Effector memory CD4-positive, alpha-beta T cell (primary cell): ENCODE results near the gene NDUFAF7.
A peak's percentile ranks its signal among the peaks of the same experiment; 100 is the strongest.
"Not testable (repeated sequence)": the region's sequence is repeated elsewhere in the genome, so short reads cannot be mapped to it uniquely, and the experiment has no call there.

Experiments
- DNase-seq, 3 donors: peaks; one replicate each; pipeline ENCODE4 v3.0.0-alpha.2; 2020
- H3K27ac ChIP-seq: 2 replicates; pipeline ENCODE4 v1.7.0; 2013; ENCODE audit warnings: mild to moderate bottlenecking, low read length, moderate library complexity; ENCODE audit not compliant: insufficient read depth, poor library complexity, severe bottlenecking
- H3K27me3 ChIP-seq: replicated peaks from 2 replicates; pipeline ENCODE4 v1.7.0; 2013; ENCODE audit warnings: mild to moderate bottlenecking, low read length; ENCODE audit not compliant: insufficient read depth, control insufficient read depth, poor library complexity, severe bottlenecking
- H3K36me3 ChIP-seq: 2 replicates; pipeline ENCODE4 v1.7.0; 2013; ENCODE audit warnings: mild to moderate bottlenecking, low read length, moderate library complexity; ENCODE audit not compliant: control insufficient read depth, insufficient read depth
- H3K4me1 ChIP-seq: 2 replicates; pipeline ENCODE4 v1.7.0; 2013; ENCODE audit warnings: low read length, mild to moderate bottlenecking; ENCODE audit not compliant: control insufficient read depth, insufficient read depth, poor library complexity, severe bottlenecking
- H3K4me3 ChIP-seq: 2 replicates; pipeline ENCODE4 v1.7.0; 2013; ENCODE audit warnings: low read length, low read depth, mild to moderate bottlenecking; ENCODE audit not compliant: insufficient read depth, poor library complexity, severe bottlenecking
- H3K9me3 ChIP-seq: 2 replicates; pipeline ENCODE4 v1.7.0; 2013; ENCODE audit warnings: mild to moderate bottlenecking, low read length, moderate library complexity; ENCODE audit not compliant: control insufficient read depth
- total RNA-seq, 3 donors: gene quantifications; one replicate each; lab custom pipeline; 2026; lab: John Stamatoyannopoulos, UW

The NDUFAF7 gene
- total RNA-seq, result 18.8 to 23.6 (median 20.3) reads per million in 3 donors

- peak; percentile 76 to 83 (median 82) for DNase-seq
- Histone ChIP-seq H3K4me1 (peaks cover 20% of the 10 kb centered on the region), H3K36me3 (peaks cover 18% of the 10 kb centered on the region), H3K27me3 (no peaks in the 10 kb centered on the region), H3K4me3 (peak within 1 kb of the TSS; percentile 71), H3K9me3 (no peaks in the 10 kb centered on the region), H3K27ac (peak within 1 kb of the TSS; percentile 92)
Observed at GRCh38 chr2:37231241-37232130, at the start of gene NDUFAF7, which contains the start of gene CEBPZ. Gene NDUFAF7 (plus strand): TSS chr2:37231658. CDS start chr2:37231706, 48 bp downstream. Gene CEBPZ (minus strand): TSS chr2:37231596. CDS start chr2:37231567, 29 bp downstream.

- no peaks in the 10 kb centered on the region for H3K4me1 ChIP-seq
- H3K9me3 ChIP-seq, result no peaks in the 10 kb centered on the region
- H3K27ac ChIP-seq, result no peak overlapping the region
- no peaks in the 10 kb centered on the region for H3K27me3 ChIP-seq
- H3K36me3 ChIP-seq, result no peaks in the 10 kb centered on the region
- no peak for DNase-seq
- H3K4me3 ChIP-seq, result no peak overlapping the region
Observed at GRCh38 chr2:37181726-37182684, 49.5 kb upstream of the NDUFAF7 start.

- Histone ChIP-seq H3K36me3 (no peaks in the 10 kb centered on the region), H3K27me3 (no peaks in the 10 kb centered on the region), H3K4me1 (no peaks in the 10 kb centered on the region), H3K4me3 (no peak within 1 kb of the TSS), H3K9me3 (no peaks in the 10 kb centered on the region), H3K27ac (no peak within 1 kb of the TSS)
- DNase-seq, result no peak
Observed at GRCh38 chr2:37188570-37188969, 42.9 kb upstream of the NDUFAF7 start, which contains the start of gene SULT6B1. Gene SULT6B1 (minus strand): TSS chr2:37188670. CDS start chr2:37188640, 30 bp downstream.

- Histone ChIP-seq H3K27ac (no peak overlapping the region), H3K27me3 (no peaks in the 10 kb centered on the region), H3K4me1 (no peaks in the 10 kb centered on the region), H3K9me3 (no peaks in the 10 kb centered on the region), H3K36me3 (no peaks in the 10 kb centered on the region), H3K4me3 (no peak overlapping the region)
- DNase-seq, result no peak
Observed at GRCh38 chr2:37189452-37190153, 41.9 kb upstream of the NDUFAF7 start.

GRCh38 chr2:37190290-37190689 is 41.2 kb upstream of the NDUFAF7 start:
- H3K27ac ChIP-seq, result no peak overlapping the region
- no peaks in the 10 kb centered on the region for H3K4me1 ChIP-seq
- H3K9me3 ChIP-seq, result no peaks in the 10 kb centered on the region
- H3K36me3 ChIP-seq, result no peaks in the 10 kb centered on the region
- DNase-seq, result no peak
- no peaks in the 10 kb centered on the region for H3K27me3 ChIP-seq
- no peak overlapping the region for H3K4me3 ChIP-seq

GRCh38 chr2:37191253-37191652 is 40.2 kb upstream of the NDUFAF7 start:
- Histone ChIP-seq H3K36me3 (no peaks in the 10 kb centered on the region), H3K4me3 (no peak overlapping the region), H3K27ac (no peak overlapping the region), H3K27me3 (no peaks in the 10 kb centered on the region), H3K4me1 (no peaks in the 10 kb centered on the region), H3K9me3 (no peaks in the 10 kb centered on the region)
- DNase-seq, result no peak

GRCh38 chr2:37191747-37192146 is 39.7 kb upstream of the NDUFAF7 start:
- peaks cover under 1% of the 10 kb centered on the region for H3K4me1 ChIP-seq

GRCh38 chr2:37192551-37192950 is 38.9 kb upstream of the NDUFAF7 start:
- H3K9me3 ChIP-seq, result no peaks in the 10 kb centered on the region

More at GRCh38 chr2:37191747-37192146, 39.7 kb upstream of the NDUFAF7 start:
- Histone ChIP-seq H3K27ac (no peak overlapping the region), H3K4me3 (no peak overlapping the region), H3K9me3 (no peaks in the 10 kb centered on the region), H3K36me3 (no peaks in the 10 kb centered on the region), H3K27me3 (no peaks in the 10 kb centered on the region)
- no peak for DNase-seq

GRCh38 chr2:37195862-37196319 is 35.6 kb upstream of the NDUFAF7 start:
- H3K9me3 ChIP-seq, H3K4me1 ChIP-seq, DNase-seq, H3K36me3 ChIP-seq, H3K27me3 ChIP-seq: not testable (repeated sequence)
- Histone ChIP-seq H3K4me3 (peak overlapping the region; percentile 79), H3K27ac (peak overlapping the region; percentile 90)

More at GRCh38 chr2:37192551-37192950, 38.9 kb upstream of the NDUFAF7 start:
- no peak for DNase-seq
- Histone ChIP-seq H3K36me3 (no peaks in the 10 kb centered on the region), H3K27ac (no peak overlapping the region), H3K4me1 (peaks cover 7% of the 10 kb centered on the region), H3K27me3 (no peaks in the 10 kb centered on the region), H3K4me3 (no peak overlapping the region)
